Endodermal cell (in vitro differentiated cells): ENCODE results near the gene IFIT2. TPM values are rescaled to one million over a fixed set of nuclear protein-coding genes. Genes with fewer than 3 reads are reported as not detected.

Source experiments
- DNase-seq: peaks from one replicate; pipeline ENCODE4 v3.0.0-alpha.2; 2017
- H3K27ac ChIP-seq: 2 replicates; pipeline ENCODE4 v1.5.1; 2013; ENCODE audit warnings: mild to moderate bottlenecking, low read depth, low read length, moderate library complexity
- H3K27me3 ChIP-seq: 2 replicates; pipeline ENCODE4 v1.6.1; 2013; ENCODE audit warnings: mild to moderate bottlenecking, low read length, moderate library complexity; ENCODE audit not compliant: insufficient read depth, control insufficient read depth, poor library complexity, severe bottlenecking
- H3K36me3 ChIP-seq: 2 replicates; pipeline ENCODE4 v1.7.0; 2013; ENCODE audit warnings: mild to moderate bottlenecking, low read length, moderate library complexity; ENCODE audit not compliant: control insufficient read depth, insufficient read depth
- H3K4me1 ChIP-seq: one replicate; pipeline ENCODE4 v1.7.0; 2013; ENCODE audit warnings: low read length; ENCODE audit not compliant: control insufficient read depth, insufficient read depth
- H3K4me3 ChIP-seq: 2 replicates; pipeline ENCODE4 v1.5.1; 2013; ENCODE audit warnings: mild to moderate bottlenecking, low read length, moderate library complexity
- H3K9ac ChIP-seq: 2 replicates; pipeline ENCODE4 v1.6.1; 2013; ENCODE audit warnings: mild to moderate bottlenecking, low read length, moderate library complexity; ENCODE audit not compliant: poor library complexity, severe bottlenecking; ENCODE audit errors: extremely low read depth
- H3K9me3 ChIP-seq: 2 replicates; pipeline ENCODE4 v1.6.1; 2013; ENCODE audit warnings: mild to moderate bottlenecking, low read length, moderate library complexity; ENCODE audit not compliant: control insufficient read depth
- H3K27ac Mint-ChIP-seq: 2 replicates; pipeline ENCODE4 v1.8.0; 2020; ENCODE audit warnings: mixed read lengths
- H3K27me3 Mint-ChIP-seq: 2 replicates; pipeline ENCODE4 v1.8.0; 2021; ENCODE audit warnings: mild to moderate bottlenecking, mixed read lengths; ENCODE audit not compliant: insufficient read depth
- H3K36me3 Mint-ChIP-seq: 2 replicates; pipeline ENCODE4 v1.8.0; 2020; ENCODE audit warnings: low read depth, mixed read lengths
- H3K4me1 Mint-ChIP-seq: 2 replicates; pipeline ENCODE4 v1.8.0; 2020; ENCODE audit warnings: mixed read lengths
- H3K4me3 Mint-ChIP-seq: 2 replicates; pipeline ENCODE4 v1.8.0; 2020; ENCODE audit warnings: mild to moderate bottlenecking, moderate library complexity, mixed read lengths
- H3K9me3 Mint-ChIP-seq: 2 replicates; pipeline ENCODE4 v1.8.0; 2020; ENCODE audit warnings: mild to moderate bottlenecking, mixed read lengths
- WGBS, 2 experiments: methylation state at CpG; one replicate each; pipeline versions ENCODE4 v1.1.5 to v1.1.7; 2013; ENCODE audit warnings: missing lambda C conversion rate in 2 of 2, mixed read lengths in 1 of 2; ENCODE audit not compliant: insufficient coverage in 1 of 2, insufficient read length in 1 of 2; 5-methylcytosine and 5-hydroxymethylcytosine counted together
- total RNA-seq, 2 donors: library from RNA; stranded (reverse); fragmentation: NEBNext Ultra II Directional in 1 of 2; extraction: Animal tissue kit (Norgen Biotek cat#: 25700) in 1 of 2; gene quantifications; 2 replicates in 1 of 2; 3 replicates in 1 of 2; pipeline ENCODE4 v1.2.1, GENCODE V29; 2021
- TF ChIP-seq, protein P1 (sequence below): fragments of 200-600 bp; sonication (generic); conservative IDR thresholded peaks from 2 replicates; pipeline ENCODE4 v1.5.0; 2021; ENCODE audit warnings: antibody characterized with exemption, mild to moderate bottlenecking

The IFIT2 gene
- total RNA-seq, 2 donors from 2014 or later, result 0.37 TPM; not detected in 1

DNA sequence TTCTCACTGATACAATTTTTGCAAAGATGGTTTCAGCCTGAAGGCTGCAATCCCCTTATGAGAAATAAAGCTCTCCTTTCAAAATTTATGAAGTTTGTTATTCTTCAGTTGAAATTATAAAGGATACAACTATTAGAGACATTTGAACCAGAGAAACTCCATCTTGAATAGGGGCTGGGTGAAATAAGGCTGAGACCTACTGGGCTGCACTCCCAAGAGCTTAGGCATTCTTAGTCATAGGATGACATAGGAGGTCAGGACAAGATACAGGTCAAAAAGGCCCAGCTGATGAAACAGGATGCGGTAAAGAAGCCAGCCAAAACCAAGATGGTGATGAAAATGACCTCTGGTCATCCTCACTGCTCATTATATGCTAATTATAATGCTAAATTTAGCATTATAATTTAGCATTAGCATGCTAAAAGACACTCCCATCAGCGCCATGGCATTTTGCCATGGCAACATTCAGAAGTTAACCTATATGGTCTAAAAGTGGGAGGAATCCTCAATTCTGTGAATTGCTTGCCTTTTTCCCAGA lies 53.6 kb downstream of the IFIT2 start:
- Mint-ChIP-seq H3K4me1 (peaks cover 31% of the 10 kb centered on the region), H3K27ac (no peak overlapping the region), H3K9me3 (peaks cover 10% of the 10 kb centered on the region), H3K36me3 (no peaks in the 10 kb centered on the region), H3K27me3 (no peaks in the 10 kb centered on the region), H3K4me3 (no peak overlapping the region)
- Histone ChIP-seq H3K9ac (no peak overlapping the region), H3K4me1 (peaks cover 15% of the 10 kb centered on the region), H3K4me3 (no peak overlapping the region), H3K36me3 (no peaks in the 10 kb centered on the region), H3K9me3 (peaks cover 5% of the 10 kb centered on the region), H3K27me3 (no peaks in the 10 kb centered on the region), H3K27ac (no peak overlapping the region)
- TF ChIP-seq, protein P1, sequence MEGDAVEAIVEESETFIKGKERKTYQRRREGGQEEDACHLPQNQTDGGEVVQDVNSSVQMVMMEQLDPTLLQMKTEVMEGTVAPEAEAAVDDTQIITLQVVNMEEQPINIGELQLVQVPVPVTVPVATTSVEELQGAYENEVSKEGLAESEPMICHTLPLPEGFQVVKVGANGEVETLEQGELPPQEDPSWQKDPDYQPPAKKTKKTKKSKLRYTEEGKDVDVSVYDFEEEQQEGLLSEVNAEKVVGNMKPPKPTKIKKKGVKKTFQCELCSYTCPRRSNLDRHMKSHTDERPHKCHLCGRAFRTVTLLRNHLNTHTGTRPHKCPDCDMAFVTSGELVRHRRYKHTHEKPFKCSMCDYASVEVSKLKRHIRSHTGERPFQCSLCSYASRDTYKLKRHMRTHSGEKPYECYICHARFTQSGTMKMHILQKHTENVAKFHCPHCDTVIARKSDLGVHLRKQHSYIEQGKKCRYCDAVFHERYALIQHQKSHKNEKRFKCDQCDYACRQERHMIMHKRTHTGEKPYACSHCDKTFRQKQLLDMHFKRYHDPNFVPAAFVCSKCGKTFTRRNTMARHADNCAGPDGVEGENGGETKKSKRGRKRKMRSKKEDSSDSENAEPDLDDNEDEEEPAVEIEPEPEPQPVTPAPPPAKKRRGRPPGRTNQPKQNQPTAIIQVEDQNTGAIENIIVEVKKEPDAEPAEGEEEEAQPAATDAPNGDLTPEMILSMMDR, result no peak
- no peak for DNase-seq
- 78% methylated on average over 2 of the region's 2 CpGs; no CpG with 5 or more reads in 1 of the 2 experiments for WGBS, 2 experiments

DNA sequence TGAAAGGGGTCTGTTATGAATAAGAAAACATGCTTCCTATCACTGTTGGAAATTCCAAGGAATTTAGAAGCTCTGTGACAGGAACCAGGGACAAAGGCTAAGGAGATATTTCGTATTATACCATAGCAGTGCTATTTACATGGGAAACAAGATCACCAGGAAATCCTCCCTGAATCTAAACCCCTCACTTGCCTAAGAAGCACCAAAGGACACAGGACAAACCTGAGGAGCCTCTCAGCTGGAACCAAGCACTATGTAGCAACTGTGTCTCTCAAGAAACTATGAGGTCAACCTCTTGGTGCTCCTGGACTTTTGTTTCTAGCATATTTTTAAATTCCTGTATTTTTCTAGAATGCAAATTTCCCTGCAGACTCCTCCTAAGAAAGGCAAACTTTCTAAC lies 55.2 kb downstream of the IFIT2 start:
- H3K27ac Mint-ChIP-seq, result no peak overlapping the region
- Histone ChIP-seq H3K27me3 (no peaks in the 10 kb centered on the region), H3K36me3 (no peaks in the 10 kb centered on the region), H3K9me3 (peaks cover 5% of the 10 kb centered on the region), H3K27ac (no peak overlapping the region), H3K9ac (no peak overlapping the region), H3K4me1 (peaks cover 7% of the 10 kb centered on the region), H3K4me3 (no peak overlapping the region)
- H3K4me1 Mint-ChIP-seq, result peaks cover 18% of the 10 kb centered on the region
- H3K4me3 Mint-ChIP-seq, result no peak overlapping the region
- peaks cover 10% of the 10 kb centered on the region for H3K9me3 Mint-ChIP-seq
- no peaks in the 10 kb centered on the region for H3K36me3 Mint-ChIP-seq
- TF ChIP-seq, protein P1, result no peak
- WGBS, 2 experiments, result 94% methylated on average over 1 of the region's 1 CpG; no CpG with 5 or more reads in 1 of the 2 experiments
- DNase-seq, result no peak
- no peaks in the 10 kb centered on the region for H3K27me3 Mint-ChIP-seq

DNA sequence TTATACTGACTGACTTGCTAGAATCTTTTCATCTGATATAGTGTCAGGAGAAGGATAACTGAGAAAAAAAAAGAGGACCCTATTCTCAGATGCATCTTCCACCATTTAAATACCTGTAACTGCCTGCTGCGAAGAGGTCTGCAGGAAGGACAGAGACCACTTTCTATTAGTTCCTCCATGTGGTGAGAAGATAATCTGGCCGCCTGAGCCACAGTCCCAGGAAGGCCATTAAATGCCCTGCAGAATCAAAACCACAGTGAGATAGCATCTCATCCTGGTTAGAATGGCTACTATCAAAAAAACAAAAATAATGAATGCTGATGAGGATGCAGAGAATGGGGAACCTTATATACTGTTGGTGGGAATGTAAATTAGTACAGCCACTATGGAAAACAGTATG lies 56.1 kb downstream of the IFIT2 start:
- Histone ChIP-seq H3K9ac (no peak overlapping the region), H3K27me3 (no peaks in the 10 kb centered on the region), H3K9me3 (peaks cover 5% of the 10 kb centered on the region), H3K4me1 (peaks cover 7% of the 10 kb centered on the region), H3K27ac (no peak overlapping the region), H3K4me3 (no peak overlapping the region), H3K36me3 (no peaks in the 10 kb centered on the region)
- no peaks in the 10 kb centered on the region for H3K36me3 Mint-ChIP-seq
- DNase-seq, result no peak
- no peak overlapping the region for H3K27ac Mint-ChIP-seq
- H3K4me1 Mint-ChIP-seq, result peaks cover 15% of the 10 kb centered on the region
- 100% methylated on average over 1 to 2 of the region's 2 CpGs for WGBS, 2 experiments
- peaks cover 10% of the 10 kb centered on the region for H3K9me3 Mint-ChIP-seq
- H3K4me3 Mint-ChIP-seq, result no peak overlapping the region
- TF ChIP-seq, protein P1, result no peak
- H3K27me3 Mint-ChIP-seq, result no peaks in the 10 kb centered on the region

Other genes starting within 250 kb of the IFIT2 start
- gene CH25H, start 94.7 kb upstream of the IFIT2 start, total RNA-seq, result not detected
- gene LIPA, start 50.3 kb upstream of the IFIT2 start, total RNA-seq, result 10 to 100 TPM; 17.7 to 18.4 TPM
- gene IFIT3, start 26.0 kb downstream of the IFIT2 start, total RNA-seq, result under 1 TPM in 1 of 2 donors, not detected in 1; 0.42 TPM
- not detected for gene IFIT1B, start 76.0 kb downstream of the IFIT2 start, total RNA-seq
- gene IFIT1, start 90.6 kb downstream of the IFIT2 start, total RNA-seq, result under 1 TPM in 1 of 2 donors, not detected in 1; 0.59 TPM
- gene IFIT5, start 112.5 kb downstream of the IFIT2 start, total RNA-seq, result 1 to 10 TPM; 1.5 to 2.5 TPM
- 1 to 10 TPM in 1 of 2 donors, under 1 TPM in 1; 0.33 to 2.3 TPM for gene SLC16A12, start 233.5 kb downstream of the IFIT2 start, total RNA-seq